ENCODE measurements around the gene LCN10. TPM values are rescaled to one million over a fixed set of nuclear protein-coding genes. Genes with fewer than 3 reads are reported as not detected.
A peak's percentile ranks its signal among the peaks of the same experiment; 100 is the strongest.

The LCN10 gene
- total and polyA plus RNA-seq, 2 of the 13 experiments (the other 11 are each of a cell fraction or from before 2014, with no cell fraction given): 0.53 to 0.61 TPM

- TF ChIP-seq ZBTB46 (CRISPR knock-in tag; IDR thresholded peaks at IDR 0.05; ENCODE audit: borderline replicate concordance): no peak
- no peak for TF ChIP-seq ZBTB26 (CRISPR knock-in tag; IDR thresholded peaks at IDR 0.05; ENCODE audit: borderline replicate concordance)
Observed at GRCh38 chr9:136723362-136723976, 19.3 kb downstream of the LCN10 start (continued).

- Histone ChIP-seq H3K79me2 (ENCODE audit: insufficient read depth, low read length) (peaks cover 24% of the 10 kb centered on the region), H3K27ac (ENCODE audit: extremely low read length, insufficient read depth, low read length) (no peak overlapping the region), H2AFZ (ENCODE audit: low read length) (no peak overlapping the region), H3K36me3 (replicated peaks in 1 of 2; ENCODE audit: control insufficient read depth in 1 of 2, insufficient read depth in 2 of 2, low read length in 2 of 2) (peaks cover 11 to 20% of the 10 kb centered on the region in 2 experiments; a peak in 4 of 5 replicates), H3K27me3 (ENCODE audit: control insufficient read depth in 1 of 2, insufficient read depth in 2 of 2, low read length in 2 of 2) (no peaks in the 10 kb centered on the region; a peak in 1 of 5 replicates), H3K4me3 (replicated peaks in 1 of 3; ENCODE audit: insufficient read depth in 1 of 3, low read depth in 2 of 3, low read length in 3 of 3) (no peak overlapping the region), H3K4me1 (ENCODE audit: insufficient read depth, low read length) (peaks cover 31% of the 10 kb centered on the region), H3K9ac (ENCODE audit: insufficient read depth, low read depth, low read length) (no peak overlapping the region), H3K4me2 (ENCODE audit: low read depth, low read length) (no peak overlapping the region), H4K20me1 (ENCODE audit: insufficient read depth, low read length) (peaks cover 52% of the 10 kb centered on the region), H3K9me3 (ENCODE audit: low read length) (no peaks in the 10 kb centered on the region)
- FAIRE-seq: no peak
- TF ChIP-seq POLR2G (IDR thresholded peaks at IDR 0.05; ENCODE audit: low read depth, low read length) (0 out of 2 replicates have a peak, but pooled peaks have one; percentile 26), TFE3 (CRISPR knock-in tag; IDR thresholded peaks at IDR 0.05) (no peak), BATF2 (CRISPR knock-in tag; IDR thresholded peaks at IDR 0.05) (no peak), ZBTB33 (CRISPR knock-in tag; IDR thresholded peaks at IDR 0.05) (peak; percentile 88), ETV5 (CRISPR knock-in tag; IDR thresholded peaks at IDR 0.05; ENCODE audit: borderline replicate concordance) (0 out of 2 replicates have a peak, but pooled peaks have one; percentile 3), ZBTB38 (CRISPR knock-in tag; IDR thresholded peaks at IDR 0.05) (peak; percentile 62), ZHX1 (CRISPR knock-in tag; IDR thresholded peaks at IDR 0.05; ENCODE audit: low read depth) (peak; percentile 64; the same call in 1 of the 2 replicates)
- WGBS (ENCODE audit: low lambda C conversion rate): 100% methylated on average over 2 of the region's 24 CpGs
- no peak for DNase-seq (ENCODE audit: low spot score)
- no TSS peak for BruUV-seq (replicated peaks)
- in situ Hi-C loops (cut with HindIII; ENCODE audit: extremely low pct_ligation_motif_present, low pct_unique_long_range_greater_than_20kb) (no loop called here), intact Hi-C loops (cut with micrococcal nuclease; ENCODE audit: unreplicated experiment) (no loop called here)
- CTCF ChIA-PET (ENCODE audit: low intra/inter-chr PET ratio, low total read pairs): no interaction called here
- POLR2A ChIA-PET: no interaction called here
- no peak for ATAC-seq
Observed at GRCh38 chr9:136722969-136723356, 19.8 kb downstream of the LCN10 start.
